DMS 273 treated with DMSO at 0.1 percent for 48 hours (cell line): ENCODE measurements around the gene PSAP.

Experiments used
- DNase-seq: peaks from one replicate; lab custom pipeline; 2025; lab: John Stamatoyannopoulos, UW

PSAP gene

DNA sequence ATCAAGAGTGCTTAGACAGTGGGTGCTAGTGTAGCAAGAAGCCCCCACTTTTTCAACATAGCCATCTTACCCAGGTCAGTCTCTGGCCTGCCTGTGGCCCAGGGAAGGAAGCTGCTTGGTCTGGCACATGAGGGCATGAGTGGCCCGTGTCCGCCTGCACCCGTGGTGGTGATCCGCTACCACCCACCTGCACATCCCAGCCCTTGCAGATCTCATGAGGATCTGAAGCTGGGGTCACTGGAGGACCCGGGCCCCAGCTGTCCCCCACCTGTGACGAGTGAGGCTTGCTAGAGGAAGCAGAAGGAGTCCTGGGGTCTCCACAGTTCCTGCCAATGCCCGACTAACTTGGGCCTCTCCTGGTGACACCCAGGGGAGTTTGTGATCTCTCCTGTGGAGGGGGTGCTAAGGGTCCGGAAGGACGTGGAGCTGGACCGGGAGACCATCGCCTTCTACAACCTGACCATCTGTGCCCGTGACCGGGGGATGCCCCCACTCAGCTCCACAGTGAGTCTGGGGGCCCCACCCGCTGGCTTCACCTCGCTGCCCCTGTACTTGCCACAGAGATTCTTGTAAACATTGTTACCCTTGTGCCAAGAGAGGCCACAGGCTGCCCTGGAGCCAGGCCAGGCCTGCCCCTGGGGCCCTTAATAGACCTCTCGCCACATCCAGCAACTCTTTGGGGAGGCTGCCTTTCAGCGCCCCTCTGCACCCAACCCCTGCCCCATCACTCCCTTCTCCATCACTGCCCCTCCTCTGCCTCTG lies 67.0 kb downstream of the PSAP start:
- DNase-seq = no peak

DNA sequence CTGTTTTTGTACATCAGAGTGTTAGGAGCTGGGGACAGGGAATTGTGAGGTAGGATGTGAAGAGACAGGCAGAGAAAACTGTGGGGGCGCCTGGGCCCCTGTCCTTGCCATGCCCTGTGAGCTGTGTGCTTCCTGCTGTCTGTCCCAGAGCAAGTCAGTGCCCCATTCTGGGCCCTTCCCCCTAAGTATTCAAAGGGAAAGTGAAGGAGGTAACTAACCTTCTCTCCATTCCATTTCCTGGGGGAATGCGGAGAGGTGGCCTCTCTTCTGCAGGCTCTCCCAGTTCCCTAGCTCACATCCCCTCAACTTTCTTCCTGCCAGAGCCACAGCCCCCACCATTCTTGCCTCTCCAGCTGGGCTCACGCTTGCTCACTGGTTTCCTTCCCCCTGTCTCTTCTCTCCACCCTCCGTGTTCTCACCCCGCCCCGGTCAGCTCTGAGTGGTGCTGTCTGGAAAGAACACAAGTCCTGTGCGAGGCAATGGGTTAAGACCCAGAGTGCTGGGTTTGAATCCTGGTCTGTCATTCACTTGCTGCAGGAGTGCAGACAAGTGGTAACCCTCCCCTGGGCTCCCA lies 68.0 kb downstream of the PSAP start:
- DNase-seq = no peak

DNA sequence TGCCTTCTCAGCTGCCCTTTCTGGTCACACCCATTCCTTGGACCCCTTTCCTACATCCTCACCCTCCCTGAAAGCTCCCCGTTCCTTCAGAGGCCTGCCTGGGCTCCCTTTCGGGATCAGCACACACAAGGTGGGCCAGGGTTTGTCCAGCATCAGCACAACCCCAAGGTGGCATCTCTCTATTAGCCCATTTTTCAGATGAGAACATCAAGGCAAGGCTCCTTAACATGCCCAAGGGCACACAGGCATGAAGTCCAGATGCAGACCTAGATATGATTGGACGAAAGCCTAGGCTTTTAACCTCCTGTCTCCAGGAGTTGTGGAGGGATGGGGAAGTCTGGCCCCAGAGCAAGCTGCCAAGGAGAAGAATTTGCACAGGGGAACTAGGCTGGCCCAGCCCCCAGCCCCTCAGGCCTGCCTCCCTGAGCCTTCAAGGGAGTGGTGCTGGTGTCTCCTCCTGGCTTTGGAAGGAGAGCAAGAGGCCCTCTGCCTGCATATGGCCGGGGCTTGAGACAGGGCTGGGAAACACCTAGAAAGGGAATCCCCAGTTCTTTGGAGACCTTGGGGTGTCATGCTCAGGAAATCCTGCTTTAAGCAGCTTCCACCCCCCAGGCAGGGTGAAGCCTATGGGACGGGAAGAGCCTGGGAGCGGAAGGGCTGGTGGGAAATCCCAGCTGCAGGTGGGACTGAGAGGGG lies 68.7 kb downstream of the PSAP start:
- no peak for DNase-seq

DNA sequence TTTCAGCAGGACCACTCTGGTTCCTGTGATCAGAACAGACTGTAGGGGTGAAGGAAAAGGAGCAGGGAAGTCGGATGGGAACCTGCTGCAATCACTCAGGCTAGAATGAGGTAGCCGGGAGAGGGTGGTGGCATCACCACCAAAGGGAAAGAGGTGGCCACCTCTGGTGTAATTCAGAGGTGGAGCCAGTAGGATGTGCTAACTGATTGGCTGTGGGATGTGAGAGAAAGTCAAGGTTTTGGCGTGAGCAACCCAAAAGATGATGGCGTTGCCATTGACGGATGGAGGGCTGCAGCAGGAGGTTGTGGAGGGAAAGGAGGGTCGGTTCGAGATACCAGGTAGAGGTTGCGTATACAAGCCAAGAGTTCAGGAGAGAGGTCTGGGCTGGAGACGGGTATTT lies 70.3 kb downstream of the PSAP start:
- DNase-seq = no peak

DNA sequence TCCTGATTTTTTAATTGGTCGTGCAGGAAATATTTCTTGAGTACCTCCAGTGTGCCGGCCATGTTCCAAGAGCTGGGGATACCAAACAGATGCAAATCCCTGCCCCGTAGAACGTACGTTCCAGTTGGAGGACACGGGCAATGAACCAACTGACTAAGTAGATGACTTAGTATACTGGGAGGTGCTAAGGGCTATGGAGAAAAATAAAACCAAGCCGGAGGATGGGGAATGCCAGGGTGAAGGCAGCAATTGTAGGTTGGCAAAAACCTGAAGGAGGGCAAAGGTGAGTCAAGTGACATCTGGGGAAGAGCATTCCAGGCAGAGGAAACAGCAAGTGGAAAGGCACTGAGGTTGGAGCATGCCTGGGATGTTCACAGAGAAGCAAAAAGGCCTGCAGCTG lies 70.9 kb downstream of the PSAP start:
- DNase-seq = no peak

DNA sequence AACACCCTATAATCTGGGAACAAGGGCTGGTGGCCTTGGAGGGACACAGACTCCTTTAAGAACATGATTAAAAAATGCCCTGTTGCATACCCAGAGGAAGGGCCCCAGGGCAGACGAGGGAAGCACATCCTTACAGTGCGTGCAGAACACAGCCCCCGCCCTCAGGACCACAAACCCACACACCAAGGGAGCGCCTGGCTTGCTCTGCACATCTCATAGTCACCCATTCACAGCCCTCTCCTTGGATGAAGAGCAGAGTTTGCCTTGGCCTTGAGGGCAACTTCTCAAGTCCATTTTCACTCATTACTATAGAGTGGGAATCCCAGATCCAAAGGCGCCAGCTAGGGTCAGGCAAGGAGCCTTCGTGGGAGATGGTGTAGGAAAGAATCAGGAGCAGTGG lies 71.4 kb downstream of the PSAP start:
- DNase-seq = no peak

DNA sequence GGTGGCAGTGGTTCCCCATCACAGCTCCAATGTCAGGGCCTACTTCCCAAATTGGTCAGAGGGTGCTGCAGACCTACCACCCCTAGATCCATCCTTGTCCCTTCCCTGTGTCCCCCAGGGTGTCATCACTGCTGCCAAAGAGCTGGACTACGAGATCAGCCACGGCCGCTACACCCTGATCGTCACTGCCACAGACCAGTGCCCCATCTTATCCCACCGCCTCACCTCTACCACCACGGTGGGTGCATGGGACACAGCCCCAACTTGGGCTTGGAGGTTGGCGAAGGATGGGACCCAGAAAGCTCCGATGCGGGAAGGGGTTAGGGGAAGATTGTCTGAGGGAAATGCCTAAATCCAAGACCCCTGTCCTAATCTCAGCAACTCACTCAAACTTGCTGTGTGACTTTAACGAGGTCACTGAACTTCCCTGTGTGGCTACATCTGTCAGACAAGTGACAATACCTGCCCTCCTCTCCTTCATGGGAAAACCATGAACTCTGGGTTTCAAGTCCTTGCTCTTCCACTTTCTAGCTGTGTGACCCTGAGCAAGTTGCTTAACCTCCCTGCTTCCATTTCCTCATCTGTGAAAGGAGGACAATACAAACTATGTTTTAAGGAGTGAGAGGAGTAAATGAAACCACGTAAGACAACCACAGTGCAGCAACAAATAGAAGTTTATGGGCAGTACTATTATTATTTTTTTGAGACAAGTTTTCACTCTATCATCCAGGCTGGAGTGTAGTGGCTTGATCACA lies 72.8 kb downstream of the PSAP start:
- no peak for DNase-seq

DNA sequence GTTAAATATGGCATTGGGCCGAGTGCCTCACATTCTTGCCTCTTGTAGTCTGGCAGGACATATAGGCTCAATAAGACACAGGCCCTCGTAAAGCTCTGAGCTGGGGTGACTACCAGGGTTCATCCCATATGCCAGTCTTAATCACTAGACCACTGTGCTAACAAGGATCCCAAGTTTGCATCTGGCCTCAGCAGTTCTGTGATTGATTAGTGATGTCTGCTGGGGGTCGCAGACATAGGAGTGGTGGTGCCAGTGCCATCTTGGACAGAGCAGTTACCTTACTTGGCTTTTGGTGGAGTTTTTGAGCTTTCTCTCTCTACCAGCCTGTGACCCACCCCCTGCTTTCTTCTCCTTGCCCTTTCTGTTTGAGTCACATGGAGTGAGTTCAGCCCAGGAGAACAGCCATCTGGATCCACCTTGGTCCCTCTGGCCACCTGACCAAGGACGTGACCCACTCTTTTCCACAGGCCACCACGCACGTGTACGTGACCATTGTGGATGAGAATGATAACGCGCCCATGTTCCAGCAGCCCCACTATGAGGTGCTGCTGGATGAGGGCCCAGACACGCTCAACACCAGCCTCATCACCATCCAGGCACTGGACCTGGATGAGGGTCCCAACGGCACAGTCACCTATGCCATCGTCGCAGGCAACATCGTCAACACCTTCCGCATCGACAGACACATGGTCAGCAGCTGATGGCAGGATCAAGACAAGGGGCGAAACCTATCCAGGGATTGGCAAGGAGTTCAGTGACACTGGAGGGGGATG lies 73.7 kb downstream of the PSAP start:
- DNase-seq = no peak

DNA sequence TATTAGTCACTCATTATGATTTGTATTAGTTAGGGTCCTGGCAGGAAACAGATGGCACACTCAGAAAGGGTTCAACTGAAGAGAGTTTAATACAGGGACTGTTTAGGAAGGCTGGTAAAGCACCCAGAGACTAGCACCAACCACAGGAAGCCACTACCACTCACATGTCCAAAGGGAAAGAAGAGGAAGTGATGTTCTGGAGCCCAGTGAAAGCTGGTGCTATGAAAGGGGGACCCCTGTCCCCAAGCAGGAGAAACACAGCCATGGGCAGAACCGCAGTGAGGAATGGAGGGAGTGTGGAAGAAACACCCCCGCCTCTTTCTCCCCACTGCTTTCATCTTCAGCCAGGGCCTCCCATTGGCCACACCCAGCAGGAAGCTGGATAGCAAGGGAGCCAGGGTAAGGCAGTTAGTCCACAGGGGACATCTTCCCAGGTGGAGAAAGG lies 74.5 kb downstream of the PSAP start:
- DNase-seq = no peak

DNA sequence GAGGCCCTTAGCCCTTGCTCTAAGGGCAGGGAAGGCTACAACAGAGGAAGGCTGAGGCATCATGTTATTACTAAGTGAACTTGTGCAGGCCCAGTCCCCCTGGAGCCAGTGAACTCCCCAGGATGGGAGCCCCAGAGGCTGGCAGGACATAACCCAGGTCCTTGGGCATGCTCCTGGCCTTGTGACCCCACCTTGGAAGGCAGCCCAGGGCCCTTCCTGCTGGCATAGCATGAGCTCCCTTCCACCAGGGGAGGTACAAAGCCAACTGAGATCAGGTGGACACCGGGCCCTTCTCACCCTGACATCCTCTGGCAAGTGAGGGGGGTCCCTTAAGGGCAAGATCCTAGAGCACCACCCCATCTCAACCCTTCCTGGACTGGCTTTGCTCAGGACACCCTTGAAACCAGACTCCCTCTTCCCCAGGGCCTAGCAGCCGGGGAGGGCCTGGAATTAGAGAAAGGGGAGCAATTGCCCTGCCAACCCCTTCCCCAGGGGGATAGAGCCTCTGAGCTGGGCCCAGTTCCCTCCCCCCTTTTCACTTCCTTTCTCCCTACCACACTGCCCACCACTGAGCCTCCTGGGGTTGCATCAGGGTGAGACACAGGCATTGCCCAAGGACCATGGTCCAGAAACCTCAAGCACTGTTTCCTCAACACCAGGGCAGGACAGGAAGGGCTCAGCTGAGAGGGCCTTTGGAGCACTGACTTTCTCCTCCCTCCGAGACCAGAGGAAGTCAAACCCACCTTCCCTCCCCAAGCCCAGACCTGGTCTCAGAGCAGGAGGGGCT lies 75.9 kb downstream of the PSAP start:
- no peak for DNase-seq

DNA sequence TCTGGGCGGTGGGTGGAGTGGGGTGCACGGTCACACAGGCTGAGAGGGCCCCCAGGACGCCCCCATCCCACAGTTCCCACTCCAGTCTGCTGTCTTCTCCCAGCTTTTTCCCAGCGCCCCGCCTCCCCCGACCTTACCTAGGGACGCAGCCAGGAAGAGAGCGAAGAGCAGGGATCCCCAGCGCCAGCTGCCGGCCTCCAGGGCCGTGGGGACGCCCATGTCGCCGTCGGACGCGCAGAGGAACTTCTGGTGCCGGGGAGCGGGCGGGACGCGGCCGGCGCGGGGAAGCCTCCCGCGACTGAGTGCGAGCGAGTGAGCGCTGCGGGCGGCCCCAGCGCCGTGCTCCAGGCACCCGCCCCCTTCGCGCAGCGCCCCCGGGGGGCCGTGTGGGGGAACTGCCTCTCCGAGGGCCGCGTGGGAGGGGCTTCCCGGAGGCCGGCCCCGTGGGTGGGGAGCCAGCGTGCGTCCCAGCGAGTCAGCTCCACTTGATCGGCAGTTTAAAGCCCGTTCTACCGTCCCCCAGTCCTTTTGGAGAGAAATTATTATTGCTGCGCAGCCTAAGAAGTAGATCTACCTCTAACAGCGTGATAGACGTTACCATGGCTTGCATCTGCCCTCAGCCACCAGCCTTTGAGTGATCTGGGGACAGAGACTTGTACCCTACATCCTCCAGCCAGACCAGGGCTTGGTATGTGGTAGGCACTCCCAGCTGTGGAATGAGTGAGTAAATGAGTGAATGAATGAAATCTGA lies 77.7 kb downstream of the PSAP start, which contains the start of gene VSIR:
TSS of gene VSIR (minus strand) at position 300 of the 751 bp plus-strand sequence. CDS start at position 219, 81 bp downstream.
- no peak for DNase-seq

DNA sequence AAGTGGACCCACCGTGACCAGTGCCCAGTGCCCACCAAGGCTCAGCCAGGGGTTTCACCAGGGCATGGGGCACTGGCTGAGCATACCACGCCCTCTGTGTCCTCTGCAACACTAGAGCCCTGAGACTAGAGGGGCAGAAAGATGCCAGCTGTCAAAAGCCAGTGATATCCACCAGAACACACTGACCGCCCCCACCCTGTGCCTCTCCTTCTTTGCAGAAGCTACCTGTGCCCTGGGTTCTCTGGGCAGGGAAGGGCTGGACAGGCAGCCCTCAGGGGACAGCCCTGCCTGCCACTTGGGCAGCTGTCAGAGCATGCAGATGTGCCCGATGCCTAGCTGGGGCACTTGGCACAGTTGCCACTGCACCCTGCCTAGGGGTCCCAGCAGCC lies 78.2 kb downstream of the PSAP start:
- no peak for DNase-seq

DNA sequence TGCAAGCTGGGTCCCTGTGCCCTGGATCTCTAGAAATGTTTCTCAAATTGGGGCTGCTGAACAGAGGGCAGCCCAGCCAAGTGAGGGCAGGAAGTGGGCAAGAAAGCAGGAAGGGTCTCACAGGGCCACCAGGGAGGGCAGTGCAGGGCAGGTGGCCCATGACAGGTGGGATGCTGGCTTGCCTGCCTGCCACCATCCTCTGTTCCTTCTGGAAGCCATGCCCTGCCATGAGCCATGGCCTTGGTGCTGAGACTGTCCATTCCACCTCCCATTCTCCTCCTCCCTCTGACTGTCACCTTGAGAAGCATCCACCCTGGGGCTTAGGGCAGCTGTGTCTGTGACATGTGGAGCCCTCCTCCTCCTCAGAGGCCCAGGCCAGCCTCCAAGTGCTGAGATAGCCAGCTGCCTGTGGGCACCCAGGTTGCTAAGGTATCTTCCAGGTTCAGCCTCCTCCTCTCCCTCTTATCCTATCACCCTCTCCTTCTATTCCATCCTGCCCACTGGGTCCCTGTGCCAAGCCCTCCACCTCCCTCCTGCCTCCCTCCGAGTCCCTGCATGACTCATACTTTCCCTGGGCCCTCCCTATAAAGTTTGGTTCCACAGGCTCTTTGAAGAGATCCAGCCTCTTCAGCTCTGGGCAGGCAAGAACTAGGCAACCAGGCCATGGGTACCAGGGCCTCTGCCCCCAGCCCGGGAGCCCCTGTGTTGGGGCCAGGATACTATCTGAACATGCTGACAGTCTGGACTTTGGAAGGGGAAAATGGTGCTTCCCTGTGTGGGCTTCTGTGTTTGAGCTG lies 79.0 kb downstream of the PSAP start:
- no peak for DNase-seq

DNA sequence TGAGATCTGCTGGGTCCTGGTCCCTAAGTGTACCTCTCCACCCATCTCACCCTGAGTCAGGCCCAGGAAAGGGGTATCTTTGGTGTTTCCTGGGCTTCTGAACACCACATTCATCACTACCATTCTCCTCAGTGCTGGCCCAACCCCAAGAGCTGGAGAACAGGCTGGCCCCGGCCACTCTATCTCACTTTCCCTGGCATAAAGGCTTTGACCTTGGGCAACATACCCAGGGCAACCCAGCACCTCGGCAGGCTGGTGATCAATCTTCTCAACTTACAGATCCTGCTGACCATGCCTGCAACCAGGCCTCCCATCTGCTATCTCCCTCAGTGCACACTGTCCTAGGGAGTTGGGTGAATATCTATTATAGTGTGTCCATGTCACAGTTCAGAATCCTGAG lies 79.8 kb downstream of the PSAP start:
- no peak for DNase-seq

DNA sequence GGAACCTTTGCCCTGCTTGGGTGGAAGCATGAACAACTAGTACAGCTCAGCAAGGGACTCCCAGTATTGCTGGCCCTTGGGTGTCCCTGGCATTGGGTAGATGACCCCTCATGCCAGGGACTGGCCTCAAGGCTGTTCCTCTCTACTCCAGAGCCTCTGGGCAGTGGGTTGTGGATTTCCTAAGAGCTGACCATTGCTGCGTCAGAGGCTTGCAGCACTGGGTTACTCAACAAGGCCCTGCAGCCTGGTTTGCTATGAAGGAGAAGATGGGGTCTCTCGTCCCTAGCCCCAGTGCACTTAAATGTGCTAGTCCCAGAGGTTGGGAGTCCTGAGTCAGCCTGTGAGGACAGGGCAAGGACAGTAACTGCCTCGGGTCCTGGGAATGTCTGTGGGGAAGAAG lies 80.3 kb downstream of the PSAP start:
- no peak for DNase-seq

DNA sequence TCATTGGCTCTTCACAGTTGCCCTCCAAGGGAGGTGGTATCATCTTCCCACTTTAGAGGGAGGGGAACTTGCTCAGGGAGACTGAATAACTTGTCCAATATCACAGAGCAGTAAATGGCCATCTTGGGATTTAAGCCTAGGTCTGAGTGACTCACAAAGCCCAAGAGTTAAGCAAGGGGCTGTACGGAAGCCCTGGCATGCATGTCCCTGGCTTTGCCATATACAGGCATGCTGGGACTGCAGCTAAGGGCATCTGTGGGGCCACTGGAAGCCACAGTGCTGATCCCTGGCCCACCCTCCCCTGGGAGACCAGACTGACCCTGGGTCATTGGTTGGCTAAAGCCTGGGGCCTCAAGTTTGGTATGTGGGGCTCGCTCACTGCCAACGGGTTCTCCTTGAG lies 80.8 kb downstream of the PSAP start:
- no peak for DNase-seq

DNA sequence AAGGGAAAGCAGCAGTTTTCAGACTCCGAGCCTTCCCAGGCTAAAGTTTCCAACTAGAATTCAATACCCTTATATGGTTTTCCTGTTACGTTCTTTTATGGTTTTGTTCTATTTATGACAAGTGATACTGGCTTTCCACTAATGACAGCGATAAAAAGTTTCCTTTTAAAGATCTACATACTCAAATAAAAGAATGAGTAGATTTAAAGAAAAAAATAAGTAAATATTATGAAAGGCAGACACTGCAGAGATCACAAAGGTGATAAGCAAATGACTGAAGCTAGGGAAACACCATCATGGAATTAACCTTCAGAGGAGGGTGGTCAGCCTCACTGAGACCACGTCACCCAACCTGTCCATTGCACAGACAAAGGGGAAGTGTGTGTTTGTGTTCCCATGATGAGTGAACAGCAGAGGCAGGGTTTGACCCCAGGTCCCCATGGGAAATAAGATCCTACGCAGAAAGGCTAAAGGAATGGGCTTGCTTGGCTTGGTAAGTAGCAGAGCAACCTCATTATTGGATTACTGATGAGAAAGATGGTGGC lies 81.7 kb downstream of the PSAP start:
- no peak for DNase-seq

DNA sequence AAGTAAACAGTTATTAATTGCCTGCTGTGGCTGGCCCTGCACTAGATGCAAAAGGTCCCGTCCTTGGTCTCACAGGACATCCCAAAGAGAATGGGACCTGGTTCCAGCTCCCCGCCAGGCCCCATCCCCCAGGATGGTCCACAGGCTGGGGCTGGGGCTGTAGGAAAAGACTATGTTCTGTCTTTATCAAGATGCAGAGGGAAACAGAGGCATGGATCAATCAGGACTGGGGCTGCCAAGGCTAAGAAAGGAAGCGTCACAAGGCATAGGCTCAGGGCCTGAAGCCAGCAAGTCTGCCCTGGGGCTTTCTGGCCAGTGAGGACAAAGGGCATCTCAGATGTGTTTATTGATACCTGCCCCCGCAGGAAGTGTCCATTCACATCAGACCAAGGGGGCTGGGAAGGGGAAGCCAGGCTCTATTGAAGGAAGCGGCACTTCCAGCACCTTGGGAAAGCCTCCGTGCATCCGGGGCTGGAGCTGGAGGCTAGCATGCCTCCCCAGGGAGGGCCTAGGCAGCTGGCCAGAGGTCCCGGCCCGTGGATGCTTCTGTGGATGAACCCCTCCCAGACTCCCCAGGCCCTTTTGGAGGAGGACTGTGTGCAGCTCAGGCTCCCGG lies 83.5 kb downstream of the PSAP start:
- DNase-seq = no peak
